Activated CD8-positive, alpha-beta T cell treated with anti-CD3 and anti-CD28 coated beads for 36 hours (primary cell): ENCODE measurements around the gene FRMPD1. TPM values are rescaled to one million over a fixed set of nuclear protein-coding genes. Genes with fewer than 3 reads are reported as not detected.

ENCODE experiments used
- ATAC-seq: fragments of 200-7000 bp; cut with Tn5 transposase; one replicate; pipeline ENCODE4 v1.10.0; 2021; ENCODE audit warnings: mild to moderate bottlenecking, moderate library complexity
- CTCF ChIA-PET: fragments of 350-600 bp; sonication (Branson Sonifier 250); formaldehyde crosslinking; loops from one replicate; lab custom pipeline; 2021; ENCODE audit warnings: antibody characterized with exemption; lab: Charles Lee
- POLR2A ChIA-PET: fragments of 350-600 bp; sonication (Branson Sonifier 250); formaldehyde crosslinking; loops from one replicate; lab custom pipeline; 2021; ENCODE audit warnings: antibody characterized with exemption; lab: Charles Lee
- DNase-seq: peaks from one replicate; pipeline ENCODE4 v3.0.0-alpha.2; 2020
- H3K27ac Mint-ChIP-seq: one replicate; pipeline ENCODE4 v1.8.0; 2021; ENCODE audit warnings: mild to moderate bottlenecking, mixed read lengths
- H3K27me3 Mint-ChIP-seq: one replicate; pipeline ENCODE4 v1.8.0; 2021; ENCODE audit warnings: mixed read lengths
- H3K36me3 Mint-ChIP-seq: one replicate; pipeline ENCODE4 v1.8.0; 2021; ENCODE audit warnings: low read depth, mixed read lengths
- H3K4me1 Mint-ChIP-seq: one replicate; pipeline ENCODE4 v1.8.0; 2021; ENCODE audit warnings: low read depth, mixed read lengths
- H3K4me3 Mint-ChIP-seq: one replicate; pipeline ENCODE4 v1.8.0; 2021; ENCODE audit warnings: mild to moderate bottlenecking, moderate library complexity, mixed read lengths
- H3K9me3 Mint-ChIP-seq: one replicate; pipeline ENCODE4 v1.8.0; 2021; ENCODE audit warnings: mixed read lengths
- CTCF ChIP-seq: fragments of 200-600 bp; IDR thresholded peaks from one replicate; pipeline ENCODE4 v1.8.0; 2022; ENCODE audit warnings: antibody characterized with exemption, mild to moderate bottlenecking
- intact Hi-C: fragments of 100-400 bp; cut with micrococcal nuclease; formaldehyde crosslinking; loops from one replicate; pipeline ENCODE4 v1.10.0; 2022
- total RNA-seq, 2 experiments: library from RNA; stranded (reverse); gene quantifications; one replicate each; pipeline ENCODE4 v1.2.3, GENCODE V29; 2021

The FRMPD1 gene
- total RNA-seq, 2 experiments from 2014 or later, result not detected

GRCh38 chr9:37707748-37708147, 57.0 kb downstream of the FRMPD1 start:
- POLR2A ChIA-PET, result no interaction called here
- DNase-seq (no peak), ATAC-seq (no peak)
- intact Hi-C loops, result no loop called here
- TF ChIP-seq CTCF, result no peak
- H3K4me1 Mint-ChIP-seq, result peaks cover 9% of the 10 kb centered on the region
- CTCF ChIA-PET, result no interaction called here
- peaks cover 16% of the 10 kb centered on the region for H3K27me3 Mint-ChIP-seq
- H3K4me3 Mint-ChIP-seq, result no peak overlapping the region
- H3K9me3 Mint-ChIP-seq, result no peaks in the 10 kb centered on the region
- no peaks in the 10 kb centered on the region for H3K36me3 Mint-ChIP-seq
- H3K27ac Mint-ChIP-seq, result no peak overlapping the region

- ChIA-PET CTCF (interaction anchor here (1.0 kb wide), 1 partner anchor 24 kb away, joined by 3 read pairs; no protein-coding TSS in a partner anchor), POLR2A (no interaction called here)
- Mint-ChIP-seq H3K36me3 (no peaks in the 10 kb centered on the region), H3K27me3 (peaks cover 16% of the 10 kb centered on the region), H3K4me3 (no peak overlapping the region), H3K4me1 (peaks cover 9% of the 10 kb centered on the region), H3K9me3 (no peaks in the 10 kb centered on the region), H3K27ac (no peak overlapping the region)
- intact Hi-C loops, result no loop called here
- DNase-seq (no peak), ATAC-seq (no peak)
- TF ChIP-seq CTCF, result no peak
Measured at GRCh38 chr9:37710046-37710445, 59.3 kb downstream of the FRMPD1 start.

GRCh38 chr9:37715260-37715659, 64.5 kb downstream of the FRMPD1 start:
- Mint-ChIP-seq H3K27me3 (peaks cover 4% of the 10 kb centered on the region), H3K36me3 (no peaks in the 10 kb centered on the region), H3K4me1 (no peaks in the 10 kb centered on the region), H3K9me3 (no peaks in the 10 kb centered on the region), H3K4me3 (no peak overlapping the region), H3K27ac (no peak overlapping the region)
- POLR2A ChIA-PET, result no interaction called here
- intact Hi-C loops, result no loop called here
- CTCF ChIA-PET, result no interaction called here
- TF ChIP-seq CTCF, result no peak
- no peak for ATAC-seq
- DNase-seq, result no peak

GRCh38 chr9:37715991-37716505, 65.3 kb downstream of the FRMPD1 start:
- Mint-ChIP-seq H3K36me3 (no peaks in the 10 kb centered on the region), H3K9me3 (no peaks in the 10 kb centered on the region), H3K4me3 (no peak overlapping the region), H3K27ac (no peak overlapping the region), H3K27me3 (peaks cover 6% of the 10 kb centered on the region), H3K4me1 (no peaks in the 10 kb centered on the region)
- intact Hi-C loops, result no loop called here
- POLR2A ChIA-PET, result interaction anchor here (0.7 kb wide), 1 partner anchor 252 kb away, joined by 3 read pairs; no protein-coding TSS in a partner anchor
- CTCF ChIA-PET, result no interaction called here
- no peak for DNase-seq
- no peak for TF ChIP-seq CTCF
- no peak for ATAC-seq

- H3K27ac Mint-ChIP-seq, result no peak overlapping the region
- ATAC-seq, result no peak
- no peaks in the 10 kb centered on the region for H3K4me1 Mint-ChIP-seq
- POLR2A ChIA-PET, result no interaction called here
- TF ChIP-seq CTCF, result no peak
- CTCF ChIA-PET, result no interaction called here
- DNase-seq, result no peak
- no peak overlapping the region for H3K4me3 Mint-ChIP-seq
- peaks cover 6% of the 10 kb centered on the region for H3K27me3 Mint-ChIP-seq
- no peaks in the 10 kb centered on the region for H3K36me3 Mint-ChIP-seq
- H3K9me3 Mint-ChIP-seq, result no peaks in the 10 kb centered on the region
- intact Hi-C loops, result no loop called here
Measured at GRCh38 chr9:37719526-37719925, 68.8 kb downstream of the FRMPD1 start.
